GM12891 (cell line): ENCODE results near the gene BOD1L1.

Experiments used
- DNase-seq: peaks from one replicate; pipeline ENCODE4 v3.0.0; 2011; ENCODE audit warnings: low spot score; ENCODE audit not compliant: insufficient read length
- FAIRE-seq: peaks from 2 replicates; lab custom pipeline; 2011; peaks lifted over from hg19 to GRCh38; lab: Jason Lieb, UNC
- PAX5 ChIP-seq: IDR thresholded peaks from 2 replicates; pipeline ENCODE4 v1.6.1; 2011; ENCODE audit warnings: low read length, moderate library complexity, mild to moderate bottlenecking; ENCODE audit not compliant: insufficient read depth, severe bottlenecking
- POLR2A ChIP-seq: IDR thresholded peaks from 2 replicates; pipeline ENCODE4 v1.6.1; 2011; ENCODE audit warnings: low read depth, low read length, control low read depth
- POLR2AphosphoS5 ChIP-seq: IDR thresholded peaks from 2 replicates; pipeline ENCODE4 v1.6.1; 2011; ENCODE audit warnings: low read depth, low read length, control low read depth
- POU2F2 ChIP-seq: IDR thresholded peaks from 2 replicates; pipeline ENCODE4 v1.6.1; 2011; ENCODE audit warnings: low read depth, mild to moderate bottlenecking, control low read depth, low read length, moderate library complexity
- SPI1 ChIP-seq: IDR thresholded peaks from 2 replicates; pipeline ENCODE4 v1.6.1; 2011; ENCODE audit warnings: low read depth, low read length, control low read depth
- TAF1 ChIP-seq: IDR thresholded peaks from 2 replicates; pipeline ENCODE4 v1.6.1; 2011; ENCODE audit warnings: low read depth, low read length, control low read depth

The BOD1L1 gene

DNA sequence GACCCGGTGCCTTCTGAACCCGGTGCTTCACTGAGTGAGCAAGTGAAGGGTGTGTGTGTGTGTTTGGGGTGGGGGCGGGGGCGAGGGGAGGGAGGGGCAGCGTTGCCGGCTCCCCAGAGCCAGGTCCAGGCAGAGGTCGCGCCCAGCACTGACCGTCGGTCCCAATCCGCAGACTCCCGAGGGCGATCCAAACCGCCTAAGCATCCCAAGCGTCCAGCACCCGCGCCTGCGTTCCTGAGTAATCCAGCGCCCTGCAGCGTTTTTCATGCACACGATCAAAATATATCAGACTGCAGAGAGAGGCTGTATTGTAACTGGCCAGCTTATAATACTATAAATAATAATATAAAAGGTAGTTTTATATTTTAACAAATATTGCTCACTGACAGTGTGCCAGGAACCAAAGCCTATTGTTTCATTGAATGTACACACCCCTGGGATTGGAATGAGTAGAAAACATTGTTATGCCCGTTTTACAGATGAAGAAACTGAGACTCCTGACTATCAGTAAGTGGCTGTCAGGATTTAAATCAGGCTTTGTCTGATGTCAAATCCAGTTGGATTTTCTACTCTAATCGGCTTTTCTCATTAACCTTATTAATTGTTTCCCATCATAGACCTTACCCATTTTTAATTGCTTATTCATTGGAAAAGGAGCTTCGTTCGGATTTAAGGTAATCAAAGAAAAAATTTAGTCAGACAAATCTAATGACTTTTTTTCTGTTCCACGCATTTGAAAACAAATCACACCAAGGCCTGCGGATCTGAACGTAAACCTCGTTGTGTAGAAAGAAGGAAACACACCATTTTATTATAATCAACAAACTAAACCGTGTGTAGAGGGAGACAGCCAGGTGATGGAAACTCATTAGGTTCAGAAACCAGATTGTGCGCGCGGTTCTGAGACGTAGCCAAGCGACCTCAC, 79.2 kb downstream of the BOD1L1 start:
- TF ChIP-seq POLR2AphosphoS5 (no peak), POLR2A (no peak), POU2F2 (no peak), SPI1 (no peak), TAF1 (no peak), PAX5 (no peak)
- FAIRE-seq (no peak), DNase-seq (peak; percentile 13)

- no peak for FAIRE-seq
- no peak for TF ChIP-seq PAX5
- no peak for TF ChIP-seq SPI1
- no peak for TF ChIP-seq POLR2A
- no peak for TF ChIP-seq POU2F2
- TF ChIP-seq POLR2AphosphoS5: no peak
- no peak for TF ChIP-seq TAF1
Measured at GRCh38 chr4:13547485-13548041, 80.0 kb downstream of the BOD1L1 start.

GRCh38 chr4:13546941-13547484, 80.5 kb downstream of the BOD1L1 start:
- DNase-seq (peak; percentile 17), FAIRE-seq (no peak)
- no peak for TF ChIP-seq POU2F2
- TF ChIP-seq PAX5: no peak
- no peak for TF ChIP-seq TAF1
- TF ChIP-seq SPI1: no peak
- TF ChIP-seq POLR2A: no peak
- no peak for TF ChIP-seq POLR2AphosphoS5

More at GRCh38 chr4:13547485-13548041, 80.0 kb downstream of the BOD1L1 start:
- peak; percentile 39 for DNase-seq

GRCh38 chr4:13546142-13546940, 81.2 kb downstream of the BOD1L1 start:
- TF ChIP-seq PAX5 (no peak), POLR2A (no peak), SPI1 (no peak), TAF1 (no peak), POU2F2 (no peak), POLR2AphosphoS5 (no peak)
- no peak for DNase-seq
- no peak for FAIRE-seq

GRCh38 chr4:13545394-13545808, 82.1 kb downstream of the BOD1L1 start:
- FAIRE-seq: no peak

DNA sequence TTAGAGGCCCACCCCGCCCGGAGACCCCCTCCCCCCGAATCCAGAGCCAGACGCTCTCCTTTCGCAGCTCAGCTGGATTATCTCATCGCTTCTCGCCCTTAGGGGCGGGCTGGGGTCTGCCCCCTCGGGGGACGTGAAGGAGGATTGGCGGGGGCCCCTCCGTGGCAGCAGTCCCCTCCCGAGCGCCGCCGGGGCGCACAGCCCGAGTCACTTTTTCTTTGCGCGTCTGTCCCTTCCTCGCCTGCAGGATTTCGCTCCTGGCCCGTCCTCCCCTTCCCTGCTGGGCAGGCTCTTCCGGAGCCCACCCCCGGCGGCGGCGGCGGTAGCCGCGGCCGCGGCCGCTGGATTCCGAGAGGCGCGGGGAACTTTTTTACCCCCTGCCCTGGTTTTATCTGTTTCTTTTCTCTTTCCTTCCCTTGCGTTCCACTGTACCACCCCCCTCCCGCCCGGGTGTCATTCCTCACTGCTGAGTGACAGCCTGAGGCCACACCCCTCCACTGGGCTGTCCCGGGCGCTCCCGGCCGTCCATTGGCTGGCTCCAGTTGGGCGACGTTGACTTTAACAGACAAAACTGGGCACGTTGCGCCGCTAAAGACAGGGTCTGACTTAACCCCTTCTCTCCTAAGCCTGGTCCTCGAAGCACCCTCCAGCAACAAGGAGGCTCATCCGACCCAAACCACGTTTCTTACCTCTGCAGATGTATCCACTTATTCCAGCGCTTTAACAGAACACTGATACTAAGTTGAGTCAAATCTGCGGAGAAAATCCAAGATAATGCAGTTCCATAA, 82.7 kb downstream of the BOD1L1 start:
- FAIRE-seq (no peak), DNase-seq (no peak)
- TF ChIP-seq TAF1 (no peak), POLR2AphosphoS5 (no peak), POU2F2 (no peak), PAX5 (no peak), POLR2A (no peak)

More at GRCh38 chr4:13545394-13545808, 82.1 kb downstream of the BOD1L1 start:
- TF ChIP-seq POU2F2 (no peak), PAX5 (no peak), POLR2AphosphoS5 (no peak), TAF1 (no peak), POLR2A (no peak), SPI1 (no peak)
- DNase-seq: no peak

DNA sequence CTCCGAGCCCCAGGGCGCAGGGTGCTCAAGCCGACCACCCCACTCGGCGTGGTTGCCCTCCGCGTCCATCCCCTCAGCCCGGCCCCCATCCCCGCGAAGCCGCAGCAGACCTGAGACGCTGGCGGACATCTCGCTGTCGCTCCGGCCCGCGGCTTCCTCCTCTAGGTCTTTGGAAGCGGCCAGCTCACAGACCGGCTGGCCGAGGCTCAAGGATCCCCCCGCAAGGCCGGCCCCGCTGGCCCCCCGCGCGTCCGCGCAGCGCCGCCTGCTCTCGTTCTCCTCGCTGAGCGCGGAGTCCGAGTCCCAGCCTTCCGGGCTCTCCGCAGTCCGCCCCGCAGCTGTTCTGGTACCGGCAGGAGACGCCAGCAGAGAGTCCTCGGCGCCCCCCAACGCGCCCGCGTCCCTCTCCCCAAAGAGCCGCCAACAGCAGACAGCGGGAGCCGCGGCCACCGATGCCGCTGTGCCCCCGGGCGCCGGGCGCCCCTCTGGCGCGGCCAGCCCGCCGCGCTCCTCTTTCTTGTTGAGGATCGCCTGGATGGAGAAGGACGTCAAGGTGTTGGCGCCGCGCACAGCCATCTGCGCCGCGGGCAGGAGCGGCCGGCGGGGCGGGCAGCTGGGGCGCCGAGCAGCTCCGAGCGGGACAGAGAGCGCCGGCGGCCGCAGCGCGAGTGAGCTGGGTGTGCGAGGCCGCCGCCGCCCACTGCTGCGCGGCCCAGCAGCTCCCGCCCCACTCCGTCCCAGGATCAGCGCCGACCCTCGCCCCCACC, 83.5 kb downstream of the BOD1L1 start, which contains the start of gene NKX3-2:
TSS of gene NKX3-2 (minus strand) at position 670 of the 767 bp plus-strand sequence. CDS start at position 576, 94 bp downstream.
- DNase-seq (no peak), FAIRE-seq (no peak)
- no peak for TF ChIP-seq SPI1
- TF ChIP-seq POLR2A: no peak
- TF ChIP-seq PAX5: no peak
- TF ChIP-seq POLR2AphosphoS5: no peak
- no peak for TF ChIP-seq TAF1
- TF ChIP-seq POU2F2: no peak
